ELR (cell line): Measurements from ENCODE around the gene DNASE1L2.
A peak's percentile ranks its signal among the peaks of the same experiment; 100 is the strongest.

Experiments used
- DNase-seq: peaks from one replicate; pipeline ENCODE4 v3.0.0-alpha.2; 2015; ENCODE audit warnings: low read depth

Gene DNASE1L2

GRCh38 chr16:2204416-2205103 lies 31.7 kb upstream of the DNASE1L2 start:
- no peak for DNase-seq

GRCh38 chr16:2205104-2205966 lies 30.9 kb upstream of the DNASE1L2 start, which contains the start of gene MLST8:
MLST8 (plus strand) TSS chr16:2205454; CDS start chr16:2206086, 632 bp downstream.
- DNase-seq: peak; percentile 85

DNA sequence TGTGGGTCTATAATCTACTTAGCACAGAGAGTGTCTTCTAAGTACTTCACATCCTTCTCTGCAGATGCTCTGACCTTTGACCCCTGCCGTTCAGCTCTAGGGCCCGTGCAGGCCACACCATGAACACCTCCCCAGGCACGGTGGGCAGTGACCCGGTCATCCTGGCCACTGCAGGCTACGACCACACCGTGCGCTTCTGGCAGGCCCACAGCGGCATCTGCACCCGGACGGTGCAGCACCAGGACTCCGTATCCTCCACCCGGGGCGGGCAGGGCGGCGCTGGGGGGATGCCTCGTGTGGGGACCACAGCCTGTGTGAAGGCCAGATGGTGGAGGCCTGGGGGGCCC lies 30.3 kb upstream of the DNASE1L2 start:
- no peak for DNase-seq

DNA sequence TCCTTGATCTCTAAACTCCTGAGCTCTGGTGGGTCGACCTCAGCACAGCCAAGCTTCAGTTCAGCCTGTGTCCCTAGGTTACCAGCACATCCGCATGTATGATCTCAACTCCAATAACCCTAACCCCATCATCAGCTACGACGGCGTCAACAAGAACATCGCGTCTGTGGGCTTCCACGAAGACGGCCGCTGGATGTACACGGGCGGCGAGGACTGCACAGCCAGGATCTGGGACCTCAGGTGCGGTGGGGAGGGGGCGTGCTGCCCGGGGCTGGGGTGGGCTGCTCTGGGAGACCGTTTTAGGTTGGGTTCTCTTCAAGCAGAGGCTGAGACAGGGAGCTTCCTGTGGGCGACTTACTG lies 29.8 kb upstream of the DNASE1L2 start:
- no peak for DNase-seq

- no peak for DNase-seq
Observed at GRCh38 chr16:2206780-2207433, 29.3 kb upstream of the DNASE1L2 start.

GRCh38 chr16:2207872-2208271 lies 28.4 kb upstream of the DNASE1L2 start:
- no peak for DNase-seq

- DNase-seq: no peak
Observed at GRCh38 chr16:2208308-2208707, 27.9 kb upstream of the DNASE1L2 start.

GRCh38 chr16:2208772-2209171 lies 27.5 kb upstream of the DNASE1L2 start:
- DNase-seq: no peak

DNA sequence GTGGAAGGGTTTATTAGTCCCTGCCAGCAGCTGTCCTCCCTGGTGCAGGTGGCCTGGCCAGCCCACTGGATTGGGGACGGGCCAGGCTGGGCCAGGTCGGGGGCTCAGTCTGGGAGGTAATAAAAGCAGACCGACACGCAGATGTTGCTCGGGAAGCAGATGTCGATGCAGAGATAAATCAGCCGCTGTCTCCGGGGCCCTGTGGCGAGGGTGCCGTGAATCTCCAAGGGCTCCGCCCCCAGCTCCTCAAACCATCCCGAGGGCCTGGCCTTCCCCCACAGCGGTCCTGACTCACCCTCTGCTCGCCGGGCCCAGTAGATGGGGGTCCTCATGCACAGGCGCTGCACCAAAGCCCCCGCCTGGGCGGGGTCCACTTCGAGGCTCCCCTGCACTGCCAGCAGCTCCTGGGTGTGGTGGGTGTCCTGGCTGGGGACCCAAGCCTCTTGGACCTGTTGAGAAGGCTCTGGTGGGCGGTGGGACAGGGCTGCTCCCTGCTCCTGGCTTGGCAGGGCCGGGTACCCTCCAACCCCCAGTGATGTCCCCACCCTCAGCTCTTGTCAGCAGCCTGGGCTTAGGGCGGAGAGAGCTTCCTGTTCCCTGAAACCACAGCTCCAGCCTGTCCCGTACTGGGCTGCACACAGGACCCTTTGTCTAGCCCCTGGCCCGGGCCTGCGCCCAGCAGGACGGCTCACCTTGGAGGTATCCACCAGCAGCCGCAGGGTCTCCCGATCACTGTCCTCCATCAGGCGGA lies 26.8 kb upstream of the DNASE1L2 start:
- no peak for DNase-seq

DNA sequence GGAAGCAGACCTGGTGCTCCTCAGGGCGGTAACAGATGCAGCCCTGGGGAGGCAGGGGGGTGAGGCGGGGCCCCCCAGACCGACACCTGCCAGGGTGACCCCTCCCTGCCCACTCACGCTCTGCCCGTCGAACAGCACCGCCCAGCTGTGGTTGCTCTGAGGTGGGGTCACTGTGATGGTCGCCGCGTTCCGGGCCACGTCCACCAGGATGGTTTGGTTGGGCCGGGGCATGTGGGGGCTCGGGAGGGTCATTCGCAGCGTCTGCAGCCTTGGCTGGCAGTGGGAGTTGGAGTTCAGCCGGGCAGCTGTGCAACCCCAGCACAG lies 26.3 kb upstream of the DNASE1L2 start:
- DNase-seq: no peak

- no peak for DNase-seq
Observed at GRCh38 chr16:2210386-2211365, 25.6 kb upstream of the DNASE1L2 start, which contains the start of gene BRICD5. BRICD5 (minus strand) TSS chr16:2210863; CDS start chr16:2210833, 30 bp downstream.

DNA sequence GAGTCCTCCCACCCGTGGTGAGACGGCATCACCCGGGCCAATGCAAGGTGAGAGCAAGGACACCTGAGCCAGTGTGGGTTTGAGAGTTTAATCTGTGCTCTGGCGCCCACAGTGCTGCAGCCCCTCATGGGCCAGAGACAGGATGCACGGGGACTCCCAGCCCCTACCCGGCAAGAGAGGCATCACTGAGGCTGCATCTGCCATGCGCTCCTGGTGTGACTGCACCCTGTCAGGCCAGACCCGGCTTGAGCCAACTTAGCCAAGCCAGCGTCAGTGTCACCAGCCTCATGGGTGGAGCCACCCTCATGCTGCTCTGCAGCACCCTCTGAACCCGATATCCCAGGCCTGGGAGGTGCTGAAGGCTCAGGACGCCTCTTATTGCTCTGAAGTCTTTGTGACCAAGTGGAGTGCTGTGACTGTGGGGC lies 24.3 kb upstream of the DNASE1L2 start:
- DNase-seq: no peak

- no peak for DNase-seq
Observed at GRCh38 chr16:2212362-2213324, 23.6 kb upstream of the DNASE1L2 start.

- DNase-seq: peak; percentile 37
Observed at GRCh38 chr16:2213817-2214718, 22.2 kb upstream of the DNASE1L2 start.

- DNase-seq: no peak
Observed at GRCh38 chr16:2214719-2214968, 21.6 kb upstream of the DNASE1L2 start, which contains the start of gene PGP. PGP (minus strand) TSS chr16:2214840; CDS start chr16:2214777, 63 bp downstream.

DNA sequence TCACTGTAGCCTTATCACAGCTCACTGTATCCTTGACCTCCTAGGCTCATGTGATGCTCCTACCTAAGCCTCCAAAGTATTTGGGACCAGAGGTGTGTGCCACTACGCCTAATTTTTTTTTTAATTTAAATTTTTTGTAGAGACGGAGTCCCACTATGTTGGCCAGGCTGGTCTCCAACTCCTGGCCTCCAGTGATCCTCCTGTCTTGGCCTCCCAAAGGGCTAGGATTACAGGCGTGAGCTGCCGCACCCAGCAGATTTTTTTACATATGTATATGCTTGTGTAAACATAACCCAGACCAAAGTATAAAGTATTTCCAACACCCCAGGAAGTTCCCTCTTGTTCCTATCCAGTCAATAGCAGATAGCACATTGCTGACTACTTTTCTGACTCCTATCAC lies 19.9 kb upstream of the DNASE1L2 start:
- DNase-seq: no peak

- DNase-seq: peak; percentile 99
Observed at GRCh38 chr16:2223221-2223941, 12.9 kb upstream of the DNASE1L2 start, which contains the start of gene E4F1. E4F1 (plus strand) TSS chr16:2223591; CDS start chr16:2223614, 23 bp downstream.

DNA sequence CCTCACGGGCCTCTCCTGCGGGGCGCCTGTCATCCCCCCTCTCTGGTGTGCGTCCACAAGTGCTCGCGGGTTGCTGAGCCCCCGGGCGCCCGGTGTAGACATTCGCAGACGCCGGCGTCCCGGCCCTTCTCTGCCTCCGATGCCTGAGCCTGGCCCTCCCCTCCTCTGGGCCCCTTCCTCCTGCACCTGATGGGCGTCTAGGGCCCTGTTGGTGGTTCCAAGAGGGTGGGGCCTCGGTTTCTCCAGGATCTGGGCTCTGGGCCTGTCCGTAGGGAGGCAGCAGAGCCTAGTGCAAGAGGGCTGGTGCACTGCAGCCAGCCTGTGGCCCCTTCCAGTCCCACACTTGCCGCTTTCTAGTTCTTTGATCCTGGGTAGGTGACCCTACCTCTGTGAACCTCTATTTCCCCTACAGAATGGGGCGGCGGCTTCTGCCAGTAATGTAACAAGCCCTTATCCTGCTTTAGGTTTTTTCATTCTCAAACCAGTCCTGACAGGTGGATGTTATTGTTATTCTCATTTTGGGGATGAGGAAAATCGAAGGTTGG lies 12.2 kb upstream of the DNASE1L2 start:
- DNase-seq: peak; percentile 61
